C4-2B (cell line): ENCODE measurements around the gene WDR47.

Experiments
- CTCF ChIP-seq: fragments of 450-650 bp; conservative IDR thresholded peaks from 2 replicates; pipeline ENCODE4 v1.5.1; 2017; ENCODE audit warnings: mild to moderate bottlenecking
- ZFX ChIP-seq: fragments of 450-650 bp; IDR thresholded peaks from 2 replicates; pipeline ENCODE4 v1.6.1; 2017

GRCh38 chr1:109083501-109083900, 41.6 kb upstream of the WDR47 start:
- TF ChIP-seq CTCF (no peak), ZFX (no peak)
